ENCODE data around the gene DGKG.
A peak's percentile ranks its signal among the peaks of the same experiment; 100 is the strongest.

The DGKG gene

DNA sequence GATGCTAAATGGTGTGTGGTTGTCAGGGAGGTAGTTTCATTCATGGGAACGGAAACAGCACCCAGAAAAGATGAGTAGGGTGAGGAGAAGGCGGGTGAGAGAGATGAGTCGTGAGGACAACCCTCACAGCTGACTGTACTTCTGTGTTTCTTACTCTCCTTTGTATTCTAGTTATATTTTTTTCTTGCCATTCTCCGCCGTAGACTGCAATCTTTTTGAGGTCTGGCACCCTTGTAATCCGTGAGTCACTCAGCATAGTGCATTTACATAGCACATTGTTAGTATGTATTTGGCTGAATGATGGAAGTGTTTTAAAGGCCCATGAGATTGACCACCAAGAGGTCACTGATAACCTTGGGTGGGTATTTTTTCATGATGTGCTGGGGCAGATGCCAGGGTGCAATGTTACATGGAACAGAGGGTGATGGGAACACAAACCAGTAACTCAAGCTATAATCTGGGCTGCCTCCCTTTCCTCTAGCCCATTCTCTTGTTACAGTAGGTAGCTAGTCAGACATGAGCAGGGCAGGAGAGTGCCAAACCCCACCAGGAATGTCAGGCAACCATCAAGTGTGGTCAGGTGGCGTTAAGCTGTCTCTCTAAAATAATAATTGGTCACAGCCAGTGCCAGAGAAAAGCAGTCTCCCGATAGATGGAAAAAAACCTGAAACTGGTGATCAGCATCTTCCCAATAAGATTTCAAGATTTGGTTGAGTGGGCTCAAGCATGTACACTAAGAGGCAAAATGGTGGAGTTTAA lies 18.8 kb upstream of the DGKG start:
- no peak for DNase-seq
- peaks cover 17% of the 10 kb centered on the region for H3K4me1 Mint-ChIP-seq
- H3K4me3 Mint-ChIP-seq: no peak overlapping the region
- H3K27ac Mint-ChIP-seq: no peak overlapping the region
- H3K9me3 Mint-ChIP-seq: peaks cover 10 to 17% of the 10 kb centered on the region in 2 donors
- ATAC-seq: peak; percentile 43
- peaks cover 39% of the 10 kb centered on the region for H3K27me3 Mint-ChIP-seq

DNA sequence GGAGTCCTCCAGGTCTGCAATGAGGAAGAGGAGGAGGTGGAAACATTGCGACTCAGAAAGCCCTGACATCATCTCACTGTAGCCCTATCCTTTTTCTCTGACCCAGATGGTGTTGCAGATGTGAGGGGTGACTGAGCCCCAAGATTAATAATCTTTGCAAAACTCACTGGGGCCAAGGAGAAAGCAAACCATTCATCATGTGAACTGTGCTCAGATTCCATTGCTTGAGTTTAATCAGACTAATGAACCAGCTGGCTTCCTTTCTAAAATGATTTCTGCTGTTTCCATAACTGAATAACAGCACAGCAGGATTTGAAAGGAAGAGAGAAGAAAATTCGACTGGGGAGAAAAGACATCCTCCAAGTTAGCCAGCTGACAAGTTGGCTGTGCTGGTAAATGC lies 13.4 kb upstream of the DGKG start:
- no peak overlapping the region for H3K27ac Mint-ChIP-seq
- no peak overlapping the region for H3K4me3 Mint-ChIP-seq
- peaks cover 5 to 8% of the 10 kb centered on the region in 2 donors for H3K9me3 Mint-ChIP-seq
- DNase-seq (no peak), ATAC-seq (no peak)
- H3K27me3 Mint-ChIP-seq: peaks cover 47% of the 10 kb centered on the region
- H3K4me1 Mint-ChIP-seq: peaks cover 2% of the 10 kb centered on the region

DNA sequence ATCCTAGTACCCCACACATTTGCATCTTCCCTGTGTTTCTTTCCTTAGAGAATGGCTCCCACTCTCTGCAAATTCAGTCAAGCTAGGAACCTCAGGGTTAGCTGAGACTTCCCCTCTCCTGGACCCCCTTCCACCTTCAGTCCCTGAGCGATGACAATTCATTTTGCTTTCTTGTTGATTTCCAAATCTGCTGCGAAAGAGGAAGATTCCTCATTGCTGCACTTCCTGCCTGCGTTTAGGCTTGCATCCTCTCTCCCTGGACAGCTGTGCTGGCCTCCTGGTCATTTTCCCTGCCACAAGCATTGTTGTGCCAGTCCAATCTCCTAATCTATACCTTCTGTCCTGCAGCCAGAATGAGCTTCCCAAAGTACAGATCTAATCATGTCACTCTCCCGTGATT lies 12.3 kb upstream of the DGKG start:
- Mint-ChIP-seq H3K9me3 (peaks cover 5 to 8% of the 10 kb centered on the region in 2 donors), H3K27me3 (peaks cover 47% of the 10 kb centered on the region), H3K27ac (no peak overlapping the region), H3K4me1 (no peaks in the 10 kb centered on the region), H3K4me3 (no peak overlapping the region)
- no peak for DNase-seq
- ATAC-seq: no peak

DNA sequence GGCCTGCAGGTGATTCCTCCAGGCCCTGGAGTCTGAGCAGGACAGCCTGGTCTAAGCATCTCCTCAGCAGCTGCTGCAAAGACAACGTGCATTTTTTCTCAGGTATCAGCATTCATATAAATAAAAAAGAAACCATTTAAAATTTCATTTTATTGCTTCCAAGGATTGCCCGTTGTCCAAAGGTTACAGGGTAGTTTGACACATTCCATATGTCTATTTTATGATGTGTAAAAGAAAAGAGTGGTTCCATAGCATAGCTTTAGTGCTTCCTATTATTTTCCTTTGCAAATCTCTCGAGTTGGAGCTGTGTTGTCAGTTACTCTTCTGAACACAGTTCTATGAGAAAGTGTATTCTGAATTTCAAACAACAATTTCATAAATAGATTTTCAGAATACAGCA lies 7.2 kb upstream of the DGKG start:
- Mint-ChIP-seq H3K27ac (no peak overlapping the region), H3K4me1 (no peaks in the 10 kb centered on the region), H3K9me3 (no peaks in the 10 kb centered on the region), H3K27me3 (peaks cover 32% of the 10 kb centered on the region), H3K4me3 (no peak overlapping the region)
- ATAC-seq: no peak
- no peak for DNase-seq

DNA sequence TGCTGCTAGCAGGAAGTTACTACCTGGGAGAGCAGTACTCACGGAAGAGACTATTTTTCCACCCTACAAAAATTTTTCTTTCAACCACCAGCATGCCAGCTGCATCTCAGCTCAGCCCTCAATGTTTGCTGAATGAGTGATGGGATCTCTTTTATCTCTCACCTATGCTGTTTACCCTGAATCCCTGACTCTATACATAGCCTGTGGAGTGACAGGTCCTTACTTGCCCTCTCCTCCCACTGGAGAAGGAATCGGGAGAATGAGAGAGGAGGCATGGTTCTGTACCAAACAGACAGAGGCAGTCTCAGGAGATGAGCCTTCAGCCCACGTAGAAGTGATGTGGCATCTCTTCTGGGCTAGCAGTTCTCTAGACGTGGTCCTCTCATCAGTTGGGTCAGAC lies 6.7 kb upstream of the DGKG start:
- ATAC-seq: no peak
- Mint-ChIP-seq H3K4me3 (no peak overlapping the region), H3K4me1 (no peaks in the 10 kb centered on the region), H3K9me3 (no peaks in the 10 kb centered on the region), H3K27ac (no peak overlapping the region), H3K27me3 (peaks cover 32% of the 10 kb centered on the region)
- DNase-seq: no peak

DNA sequence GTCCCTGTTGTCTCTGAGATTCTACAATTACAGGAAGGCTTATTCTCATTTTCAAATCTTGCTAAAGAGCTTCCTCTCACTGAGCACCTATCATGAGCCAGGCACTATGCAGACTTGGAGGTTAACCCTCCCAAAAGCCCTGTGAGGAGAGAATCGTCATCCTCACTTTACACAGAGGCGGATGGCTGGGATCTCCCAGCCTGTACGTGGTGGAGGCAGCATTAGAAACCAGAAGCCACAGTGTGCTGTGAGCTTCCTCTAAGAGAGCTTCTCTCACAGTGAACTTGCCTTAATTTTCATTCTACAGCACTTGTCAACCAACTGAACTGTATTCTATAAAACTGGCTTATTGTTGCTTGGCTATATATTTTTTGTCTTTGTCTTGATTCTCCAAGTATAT lies 6.1 kb upstream of the DGKG start:
- no peaks in the 10 kb centered on the region for H3K9me3 Mint-ChIP-seq
- ATAC-seq (no peak), DNase-seq (no peak)
- no peaks in the 10 kb centered on the region for H3K4me1 Mint-ChIP-seq
- no peak overlapping the region for H3K4me3 Mint-ChIP-seq
- H3K27me3 Mint-ChIP-seq: peaks cover 34% of the 10 kb centered on the region
- no peak overlapping the region for H3K27ac Mint-ChIP-seq

DNA sequence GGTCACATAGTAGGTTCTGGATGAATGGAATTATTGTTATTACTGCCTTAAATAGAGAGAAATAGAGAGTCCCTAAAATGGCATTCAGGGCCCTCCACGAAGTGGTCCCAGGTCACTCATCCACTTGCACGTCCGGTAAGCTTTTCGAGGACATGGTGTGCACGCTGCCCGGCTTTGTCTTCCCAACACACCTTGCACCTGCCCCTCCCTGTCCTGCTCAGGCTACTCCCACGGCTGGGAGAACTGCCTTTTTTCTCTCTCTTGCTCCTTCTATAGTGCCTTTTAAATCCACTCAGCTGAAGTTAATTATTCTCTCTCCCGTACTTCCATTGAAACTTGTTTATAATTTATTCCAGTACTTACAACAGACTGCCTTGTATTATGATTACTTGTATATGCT lies 5.6 kb upstream of the DGKG start:
- H3K27ac Mint-ChIP-seq: no peak overlapping the region
- H3K27me3 Mint-ChIP-seq: peaks cover 39% of the 10 kb centered on the region
- no peaks in the 10 kb centered on the region for H3K4me1 Mint-ChIP-seq
- no peak for ATAC-seq
- no peaks in the 10 kb centered on the region for H3K9me3 Mint-ChIP-seq
- no peak overlapping the region for H3K4me3 Mint-ChIP-seq
- no peak for DNase-seq

DNA sequence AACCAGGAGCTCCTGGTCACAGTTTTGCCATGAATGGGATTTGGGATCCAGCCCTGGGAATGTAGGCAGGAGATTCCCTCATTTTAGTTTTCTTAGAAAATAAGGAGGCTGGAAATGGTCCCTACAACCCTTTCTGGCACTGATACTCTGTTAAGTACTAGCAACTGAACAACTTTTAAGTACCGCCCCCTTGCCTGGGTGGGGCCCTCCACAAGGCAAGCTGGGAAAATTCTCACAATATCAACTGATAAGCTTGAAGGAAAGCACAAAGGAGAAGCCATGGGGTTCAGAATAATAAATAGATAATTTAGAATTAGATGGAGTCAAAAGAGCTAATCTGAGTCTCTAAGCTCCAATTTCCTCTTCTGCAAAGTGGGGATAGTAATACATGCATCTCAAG lies 4.2 kb upstream of the DGKG start:
- peaks cover 53% of the 10 kb centered on the region for H3K27me3 Mint-ChIP-seq
- no peak for ATAC-seq
- no peaks in the 10 kb centered on the region for H3K9me3 Mint-ChIP-seq
- no peak for DNase-seq
- no peak overlapping the region for H3K4me3 Mint-ChIP-seq
- peaks cover 10% of the 10 kb centered on the region for H3K4me1 Mint-ChIP-seq
- H3K27ac Mint-ChIP-seq: no peak overlapping the region

DNA sequence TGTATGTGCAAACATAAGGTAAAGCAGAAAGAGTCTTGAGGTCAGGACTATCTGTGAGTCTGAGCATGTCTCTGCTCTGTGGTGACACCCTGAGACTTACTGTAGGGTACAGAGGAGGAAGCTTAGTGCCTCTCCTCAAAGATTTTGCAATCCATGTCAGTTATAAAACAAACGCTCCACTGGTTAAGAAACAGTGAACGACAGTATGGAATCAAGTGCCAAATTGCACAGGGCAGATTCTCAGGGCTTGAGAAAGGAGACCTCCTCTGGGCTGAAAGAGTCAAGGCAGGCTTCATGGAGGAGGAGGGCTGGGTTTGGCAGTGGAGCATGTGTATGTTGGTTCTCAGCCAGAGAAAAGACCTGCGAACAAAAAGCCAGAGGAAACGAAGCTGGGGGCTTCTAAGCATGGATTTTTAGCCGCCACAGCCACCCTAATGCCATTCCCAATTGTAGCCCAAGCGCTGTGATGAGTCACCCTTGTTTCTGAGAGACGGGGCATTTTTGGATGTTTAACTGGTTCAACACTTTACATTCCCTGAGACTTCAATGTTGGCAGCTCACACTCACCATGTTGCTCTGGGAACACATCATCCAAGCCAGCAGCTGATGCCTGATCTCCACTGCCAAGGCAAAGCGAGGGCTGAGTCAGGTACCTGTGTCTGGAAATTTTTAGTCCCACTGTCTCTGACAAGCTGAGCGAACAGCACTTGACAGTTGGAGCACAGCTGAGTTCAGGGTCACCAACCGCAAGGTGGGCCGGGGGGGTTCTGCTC lies 3.4 kb upstream of the DGKG start:
- DNase-seq: no peak
- Mint-ChIP-seq H3K27me3 (peaks cover 62% of the 10 kb centered on the region), H3K4me1 (peaks cover 17% of the 10 kb centered on the region), H3K4me3 (no peak overlapping the region), H3K9me3 (no peaks in the 10 kb centered on the region), H3K27ac (no peak overlapping the region)
- ATAC-seq: no peak

DNA sequence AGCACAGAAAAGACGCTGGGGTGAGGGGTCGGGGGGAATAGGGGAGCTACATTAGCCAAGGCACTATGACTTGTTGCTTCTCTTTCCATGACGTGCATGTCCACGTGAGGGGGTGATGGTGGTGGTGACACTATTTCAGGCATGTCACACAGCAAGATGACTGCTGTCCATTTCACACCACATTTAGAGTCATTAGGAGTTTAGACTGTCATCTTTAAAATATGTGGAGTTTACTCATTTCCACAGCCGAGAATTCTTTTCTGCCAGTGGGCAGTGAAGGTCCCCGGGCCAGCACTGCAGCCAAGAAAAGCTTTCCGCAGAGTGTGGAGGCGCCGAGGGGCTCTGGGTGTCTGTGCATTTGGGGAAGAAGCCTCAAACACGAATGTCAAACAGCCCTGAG lies 954 bp upstream of the DGKG start:
- Mint-ChIP-seq H3K9me3 (no peaks in the 10 kb centered on the region), H3K27me3 (peaks cover 77% of the 10 kb centered on the region), H3K27ac (no peak overlapping the region), H3K4me3 (no peak overlapping the region), H3K4me1 (peaks cover 17% of the 10 kb centered on the region)
- no peak for DNase-seq
- ATAC-seq: no peak

DNA sequence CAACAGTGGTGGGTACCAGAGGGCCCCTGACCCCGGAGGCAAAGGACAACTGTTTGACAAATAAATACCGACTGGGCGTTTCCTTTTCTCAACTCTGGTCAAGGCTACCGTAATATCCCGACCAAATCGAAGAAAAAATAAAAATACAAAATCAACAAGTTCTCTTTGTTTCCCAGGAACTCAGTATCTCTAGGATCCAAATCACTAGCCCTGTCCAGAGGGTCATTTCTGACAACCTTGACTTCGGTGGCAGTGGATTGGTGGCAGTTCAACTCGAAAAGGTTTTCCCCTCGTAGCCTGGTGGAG lies 456 bp upstream of the DGKG start:
- Mint-ChIP-seq H3K27me3 (peaks cover 78% of the 10 kb centered on the region), H3K4me3 (peak overlapping the region; percentile 66 to 71)

DNA sequence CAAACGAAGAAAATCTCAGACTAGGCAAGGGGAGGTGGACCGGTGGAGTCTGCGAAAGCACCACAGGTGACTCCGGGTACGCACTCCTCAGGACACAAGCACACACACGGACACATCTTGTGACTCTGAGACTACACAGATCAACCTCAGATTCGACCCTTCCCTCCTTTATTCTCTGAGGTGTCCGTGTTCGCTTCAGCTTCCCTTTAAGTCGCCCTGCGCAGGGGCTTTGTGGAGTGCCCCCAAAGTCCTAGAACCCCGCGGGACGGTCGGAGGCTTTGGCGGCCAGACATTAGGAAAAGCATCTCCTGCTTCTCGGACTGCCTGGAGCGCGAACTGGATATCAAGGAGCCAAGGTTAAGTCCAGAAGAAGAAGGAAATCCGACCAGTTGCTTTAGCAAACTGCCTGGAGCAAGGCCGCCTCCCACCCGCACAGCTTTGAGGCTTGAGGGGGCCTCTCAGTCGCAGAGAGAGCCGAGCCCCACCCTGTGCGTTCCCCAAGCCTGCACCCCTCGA lies 730 bp downstream of the DGKG start:
- Mint-ChIP-seq H3K4me3 (peak overlapping the region; percentile 42 to 71), H3K27me3 (peaks cover 81% of the 10 kb centered on the region), H3K4me1 (peaks cover 17% of the 10 kb centered on the region), H3K9me3 (no peaks in the 10 kb centered on the region), H3K27ac (no peak overlapping the region)
- peak; percentile 47 for ATAC-seq
- DNase-seq: no peak

More for the DNA sequence above, 456 bp upstream of the DGKG start:
- H3K9me3 Mint-ChIP-seq: no peaks in the 10 kb centered on the region
- no peak for ATAC-seq
- no peak for DNase-seq
- H3K4me1 Mint-ChIP-seq: peaks cover 17% of the 10 kb centered on the region
- peak overlapping the region in 1 of 2 donors; percentile 7 for H3K27ac Mint-ChIP-seq

DNA sequence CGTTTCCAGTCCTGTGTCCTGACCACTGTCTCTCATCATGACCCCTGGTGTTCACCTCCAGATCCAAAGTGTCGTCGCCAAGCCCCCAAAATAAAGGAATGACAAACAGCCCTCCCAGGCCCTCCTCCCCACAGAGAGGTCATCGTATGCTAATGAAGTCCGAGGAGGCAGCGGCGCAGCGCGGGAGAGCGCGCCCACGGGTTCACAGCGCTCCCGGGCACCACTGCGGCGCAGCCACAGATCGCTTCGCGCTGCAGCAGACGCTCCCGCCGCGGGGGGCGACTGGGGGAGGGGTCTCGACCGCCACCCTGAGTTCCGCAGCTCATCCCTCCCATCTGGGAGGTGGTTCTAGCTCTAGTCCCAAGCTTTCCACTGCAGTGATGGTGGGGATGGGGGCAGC lies 1.3 kb downstream of the DGKG start:
- no peaks in the 10 kb centered on the region for H3K9me3 Mint-ChIP-seq
- ATAC-seq: no peak
- no peak for DNase-seq
- H3K27me3 Mint-ChIP-seq: peaks cover 86% of the 10 kb centered on the region
- H3K27ac Mint-ChIP-seq: no peak overlapping the region
- H3K4me3 Mint-ChIP-seq: peak overlapping the region in 1 of 2 donors; percentile 42
- H3K4me1 Mint-ChIP-seq: peaks cover 17% of the 10 kb centered on the region

DNA sequence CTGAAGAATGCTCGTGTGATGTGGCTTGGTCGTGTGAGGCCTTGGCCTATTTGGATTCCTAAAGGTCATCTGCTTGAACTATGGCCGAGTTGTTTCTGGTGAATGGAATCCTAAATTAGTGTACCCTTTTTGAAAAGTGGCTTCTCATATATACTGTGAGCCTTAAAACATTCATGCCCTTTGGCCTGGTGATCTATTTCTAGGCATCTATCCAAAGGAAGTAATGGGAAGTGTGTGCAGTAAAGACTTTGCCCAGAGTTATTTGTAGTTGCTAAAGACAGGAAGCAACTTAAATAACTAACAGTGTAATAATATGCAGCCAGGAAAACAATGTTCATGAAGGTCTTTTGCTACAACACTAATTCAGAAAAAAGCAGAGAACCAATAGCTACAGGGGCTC lies 3.0 kb downstream of the DGKG start:
- ATAC-seq (no peak), DNase-seq (no peak)
- Mint-ChIP-seq H3K4me1 (peaks cover 17% of the 10 kb centered on the region), H3K9me3 (peaks cover 8 to 10% of the 10 kb centered on the region in 2 donors), H3K27ac (no peak overlapping the region), H3K4me3 (no peak overlapping the region), H3K27me3 (peaks cover 74% of the 10 kb centered on the region)

DNA sequence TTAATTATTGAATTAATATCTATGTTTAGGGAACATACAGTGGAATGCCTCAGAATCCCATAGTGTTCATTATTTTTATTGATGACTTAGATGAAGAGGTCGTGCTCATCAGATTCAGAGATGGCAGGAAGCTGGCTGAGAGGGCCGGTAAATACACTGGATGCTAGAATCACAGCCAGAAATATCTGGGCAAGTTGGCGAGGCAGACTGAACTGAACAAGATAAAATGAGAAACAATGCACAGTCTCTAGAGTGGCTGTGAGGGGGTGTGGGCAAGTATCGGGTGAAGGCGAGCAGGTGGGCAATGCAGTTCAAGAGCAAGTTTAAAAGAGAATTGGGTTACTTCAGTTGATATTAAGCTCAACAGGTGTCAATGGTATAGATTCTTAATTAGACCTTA lies 5.9 kb downstream of the DGKG start:
- H3K9me3 Mint-ChIP-seq: peaks cover 8 to 10% of the 10 kb centered on the region in 2 donors
- H3K4me1 Mint-ChIP-seq: peaks cover 7% of the 10 kb centered on the region

DNA sequence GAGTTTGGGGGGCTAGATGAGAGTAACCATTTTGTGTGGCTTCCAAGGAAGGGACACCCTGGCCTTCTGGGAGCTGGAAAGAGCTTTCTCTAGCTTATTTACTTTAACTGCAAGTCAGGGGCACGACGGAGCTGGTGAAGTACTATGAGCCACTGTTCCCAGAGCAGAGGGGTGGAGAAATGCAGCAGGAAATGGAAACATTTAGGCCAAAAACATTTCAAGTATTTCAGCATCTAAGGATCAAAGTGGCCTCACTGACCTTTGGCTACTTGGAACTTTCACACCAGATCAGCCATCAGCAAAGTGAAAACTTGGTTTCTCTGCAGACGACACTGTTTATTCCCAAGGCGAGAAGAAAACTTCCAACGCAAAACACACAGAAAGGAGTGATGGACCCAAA lies 7.9 kb downstream of the DGKG start:
- Mint-ChIP-seq H3K4me3 (no peak overlapping the region), H3K9me3 (peaks cover 8 to 10% of the 10 kb centered on the region in 2 donors), H3K4me1 (no peaks in the 10 kb centered on the region), H3K27me3 (peaks cover 43% of the 10 kb centered on the region), H3K27ac (no peak overlapping the region)
- DNase-seq: no peak
- no peak for ATAC-seq

More for the DNA sequence above, 5.9 kb downstream of the DGKG start:
- ATAC-seq (no peak), DNase-seq (no peak)
- Mint-ChIP-seq H3K27me3 (peaks cover 58% of the 10 kb centered on the region), H3K4me3 (no peak overlapping the region), H3K27ac (no peak overlapping the region)

Measured in stimulated activated naive CD8-positive, alpha-beta T cell treated with anti-CD3 and anti-CD28 coated beads, Interleukin-15, amount 100 ng/mL, for 72 hours (primary cell).